Measurements from ENCODE around the gene CFAP20. TPM values are rescaled to one million over a fixed set of nuclear protein-coding genes. Genes with fewer than 3 reads are reported as not detected.

Gene CFAP20
- total RNA-seq (2022; extraction: Qiagen RNA extraction), result 53.1 to 57.5 TPM (median 57.1 TPM) in 5 replicates

DNA sequence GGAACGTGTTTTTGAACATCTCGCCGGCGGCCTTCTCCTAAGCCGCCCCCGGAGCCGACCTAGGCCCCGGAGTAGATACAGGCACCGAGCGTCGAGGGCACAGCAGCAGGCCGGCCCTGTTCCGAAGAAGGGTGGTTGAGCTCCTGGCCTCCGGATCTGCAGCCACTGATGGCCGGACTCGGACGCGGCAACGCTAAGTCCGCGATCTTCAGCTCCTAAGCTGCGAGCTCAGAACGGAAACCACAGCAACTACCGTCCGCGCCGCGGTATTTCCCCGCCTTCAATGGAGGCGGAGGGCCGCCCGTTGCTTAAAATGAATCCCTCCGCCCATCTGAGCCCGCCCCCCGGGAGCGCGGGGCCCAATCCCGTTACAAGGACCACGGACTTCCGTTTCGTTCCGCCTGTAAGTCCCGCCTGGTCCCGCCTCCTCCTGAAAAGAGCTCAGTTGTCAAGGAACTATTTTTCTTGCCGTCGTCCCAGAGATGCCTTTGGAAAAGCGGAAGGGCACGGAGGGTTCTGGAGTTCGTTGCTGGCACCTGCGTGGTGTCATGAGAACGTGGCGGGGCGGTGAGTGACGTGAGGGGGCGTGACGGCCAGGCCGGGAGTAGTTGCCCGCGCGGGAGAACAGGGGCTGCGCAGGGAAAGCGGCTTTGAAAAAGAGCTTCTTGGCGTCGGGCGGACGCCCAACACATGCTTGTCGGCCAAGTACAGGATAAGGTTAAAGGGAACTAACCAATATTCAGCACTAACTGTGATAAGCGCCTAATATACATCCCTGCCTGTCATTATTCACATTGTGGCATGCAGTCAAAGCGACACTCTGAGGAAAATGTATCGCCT is at the start of gene CFAP20:
TSS of gene CFAP20 (minus strand) at position 285 of the 840 bp plus-strand sequence. CDS start at position 19, 266 bp downstream.

Other genes with a start within 250 kb of the CFAP20 start
- 0.06 to 0.12 TPM (median 0.09 TPM) in 5 replicates for gene CNGB1, start 158.3 kb downstream of the CFAP20 start, total RNA-seq (2022; extraction: Qiagen RNA extraction)
- 9.1 to 14.8 TPM (median 12.9 TPM) in 5 replicates for gene ZNF319, start 128.7 kb downstream of the CFAP20 start, total RNA-seq (2022; extraction: Qiagen RNA extraction)
- gene USB1, start 128.0 kb downstream of the CFAP20 start, total RNA-seq (2022; extraction: Qiagen RNA extraction), result 74.0 to 84.9 TPM (median 81.9 TPM) in 5 replicates
- 43.1 to 66.9 TPM (median 61.5 TPM) in 5 replicates for gene MMP15, start 103.6 kb downstream of the CFAP20 start, total RNA-seq (2022; extraction: Qiagen RNA extraction)
- gene CSNK2A2, start 68.7 kb upstream of the CFAP20 start, total RNA-seq (2022; extraction: Qiagen RNA extraction), result 60.6 to 70.8 TPM (median 65.1 TPM) in 5 replicates
- not detected in 5 replicates for gene PRSS54, start 165.6 kb upstream of the CFAP20 start, total RNA-seq (2022; extraction: Qiagen RNA extraction)